ENCODE results near the gene RAPGEF1.

RAPGEF1 gene

GRCh38 chr9:131557855-131558548 is 181.9 kb downstream of the RAPGEF1 start:
- no peak for TF ChIP-seq ZBTB7A (IDR thresholded peaks at IDR 0.05; ENCODE audit: low read depth)
- TF ChIP-seq EGR1 (IDR thresholded peaks at IDR 0.05), result no peak
- TF ChIP-seq CEBPB (IDR thresholded peaks at IDR 0.05), result no peak
- no peak for TF ChIP-seq TCF12 (IDR thresholded peaks at IDR 0.05; ENCODE audit: low read depth)
- no peak for TF ChIP-seq REST (IDR thresholded peaks at IDR 0.05; ENCODE audit: low read depth)
- TF ChIP-seq TAF1 (IDR thresholded peaks at IDR 0.05; ENCODE audit: low read depth), result no peak
- TF ChIP-seq CREB1 (IDR thresholded peaks at IDR 0.05; ENCODE audit: low read depth), result no peak
- no peak for TF ChIP-seq NFIC (IDR thresholded peaks at IDR 0.05)
- TF ChIP-seq MAX (IDR thresholded peaks at IDR 0.05), result no peak
- TF ChIP-seq FOXM1 (IDR thresholded peaks at IDR 0.05; ENCODE audit: borderline replicate concordance, low read depth), result no peak
- TF ChIP-seq YY1 (IDR thresholded peaks at IDR 0.05; ENCODE audit: low read depth), result no peak

- no peak for TF ChIP-seq CREB1 (IDR thresholded peaks at IDR 0.05; ENCODE audit: low read depth)
- TF ChIP-seq REST (IDR thresholded peaks at IDR 0.05; ENCODE audit: low read depth), result no peak
- TF ChIP-seq TCF12 (IDR thresholded peaks at IDR 0.05; ENCODE audit: low read depth), result no peak
- TF ChIP-seq MAX (IDR thresholded peaks at IDR 0.05), result no peak
- TF ChIP-seq EP300 (IDR thresholded peaks at IDR 0.05; ENCODE audit: borderline replicate concordance), result no peak
- TF ChIP-seq FOXM1 (IDR thresholded peaks at IDR 0.05; ENCODE audit: borderline replicate concordance, low read depth), result no peak
- no peak for TF ChIP-seq CEBPB (IDR thresholded peaks at IDR 0.05)
- no peak for TF ChIP-seq TAF1 (IDR thresholded peaks at IDR 0.05; ENCODE audit: low read depth)
- TF ChIP-seq RAD21 (IDR thresholded peaks at IDR 0.05; ENCODE audit: low read depth), result no peak
- no peak for TF ChIP-seq ZBTB7A (IDR thresholded peaks at IDR 0.05; ENCODE audit: low read depth)
- TF ChIP-seq USF1 (IDR thresholded peaks at IDR 0.05), result no peak
- TF ChIP-seq TEAD4 (IDR thresholded peaks at IDR 0.05), result no peak
- TF ChIP-seq YY1 (IDR thresholded peaks at IDR 0.05; ENCODE audit: low read depth), result no peak
- no peak for TF ChIP-seq EGR1 (IDR thresholded peaks at IDR 0.05)
- no peak for TF ChIP-seq NFIC (IDR thresholded peaks at IDR 0.05)
Measured at GRCh38 chr9:131555841-131556673, 183.8 kb downstream of the RAPGEF1 start.

- no peak for TF ChIP-seq RAD21 (IDR thresholded peaks at IDR 0.05; ENCODE audit: low read depth)
- TF ChIP-seq FOXM1 (IDR thresholded peaks at IDR 0.05; ENCODE audit: borderline replicate concordance, low read depth), result no peak
- TF ChIP-seq YY1 (IDR thresholded peaks at IDR 0.05; ENCODE audit: low read depth), result no peak
- no peak for TF ChIP-seq REST (IDR thresholded peaks at IDR 0.05; ENCODE audit: low read depth)
- no peak for TF ChIP-seq EP300 (IDR thresholded peaks at IDR 0.05; ENCODE audit: borderline replicate concordance)
- TF ChIP-seq EGR1 (IDR thresholded peaks at IDR 0.05), result no peak
- TF ChIP-seq ZBTB7A (IDR thresholded peaks at IDR 0.05; ENCODE audit: low read depth), result no peak
- no peak for TF ChIP-seq TAF1 (IDR thresholded peaks at IDR 0.05; ENCODE audit: low read depth)
- no peak for TF ChIP-seq NFIC (IDR thresholded peaks at IDR 0.05)
- no peak for TF ChIP-seq CREB1 (IDR thresholded peaks at IDR 0.05; ENCODE audit: low read depth)
- no peak for TF ChIP-seq USF1 (IDR thresholded peaks at IDR 0.05)
- TF ChIP-seq TEAD4 (IDR thresholded peaks at IDR 0.05), result no peak
- no peak for TF ChIP-seq MAX (IDR thresholded peaks at IDR 0.05)
- no peak for TF ChIP-seq TCF12 (IDR thresholded peaks at IDR 0.05; ENCODE audit: low read depth)
- TF ChIP-seq CEBPB (IDR thresholded peaks at IDR 0.05), result no peak
Measured at GRCh38 chr9:131554843-131555351, 185.0 kb downstream of the RAPGEF1 start.
